Measurements from ENCODE around the gene CCDC146.

The CCDC146 gene

GRCh38 chr7:77313085-77313484, 190.7 kb downstream of the CCDC146 start:
- Histone ChIP-seq H2AFZ (ENCODE audit: low read length) (no peak overlapping the region), H2AK5ac (ENCODE audit: low read depth, low read length) (no peak overlapping the region), H4K8ac (ENCODE audit: low read depth, low read length) (no peak overlapping the region), H2BK12ac (ENCODE audit: low read length) (no peak overlapping the region), H3K14ac (ENCODE audit: low read length) (no peak overlapping the region), H2BK15ac (ENCODE audit: low read length) (no peak overlapping the region), H2BK120ac (ENCODE audit: low read depth, low read length) (no peak overlapping the region), H3K23ac (ENCODE audit: low read depth, low read length, poor library complexity) (no peak overlapping the region), H3K4me2 (ENCODE audit: insufficient read depth, low read length, poor library complexity, severe bottlenecking) (no peak overlapping the region), H3K36me3 (replicated peaks in 1 of 2; ENCODE audit: control insufficient read depth in 2 of 2, insufficient read depth in 2 of 2, low read length in 2 of 2) (no peaks in the 10 kb centered on the region), H3K9ac (ENCODE audit: low read depth, low read length, poor library complexity) (no peak overlapping the region), H3K9me3 (replicated peaks in 1 of 2; ENCODE audit: control insufficient read depth in 2 of 2, insufficient read depth in 1 of 2, low read depth in 1 of 2, low read length in 2 of 2) (no peaks in the 10 kb centered on the region), H4K91ac (ENCODE audit: low read depth, low read length, poor library complexity) (no peak overlapping the region), H3K4me3 (ENCODE audit: low read length in 2 of 2) (no peak overlapping the region), H3K4me1 (ENCODE audit: control insufficient read depth in 2 of 2, insufficient read depth in 1 of 2, low read depth in 1 of 2, low read length in 2 of 2) (no peaks in the 10 kb centered on the region), H3K27ac (replicated peaks; ENCODE audit: low read length) (no peak overlapping the region), H3K79me1 (ENCODE audit: low read depth, low read length) (no peaks in the 10 kb centered on the region), H3K4ac (ENCODE audit: low read length) (no peak overlapping the region), H3K18ac (ENCODE audit: low read length) (no peak overlapping the region), H2BK5ac (ENCODE audit: low read length) (no peak overlapping the region), H3K27me3 (ENCODE audit: control insufficient read depth in 3 of 3, insufficient read depth in 3 of 3, low read depth in 1 of 3, low read length in 3 of 3) (no peaks in the 10 kb centered on the region)
- no peak for DNase-seq (ENCODE audit: low spot score)
- no CpG with 5 or more reads among the region's 2 CpGs for WGBS, 2 donors (ENCODE audit: extremely low coverage in 2 of 2, insufficient read length in 2 of 2, insufficient replicate concordance in 1 of 2)

GRCh38 chr7:77313876-77314480, 191.6 kb downstream of the CCDC146 start:
- Histone ChIP-seq H4K91ac (ENCODE audit: low read depth, low read length, poor library complexity) (no peak overlapping the region), H3K9ac (ENCODE audit: low read depth, low read length, poor library complexity) (no peak overlapping the region), H3K18ac (ENCODE audit: low read length) (no peak overlapping the region), H2AK5ac (ENCODE audit: low read depth, low read length) (no peak overlapping the region), H3K4ac (ENCODE audit: low read length) (no peak overlapping the region), H2AFZ (ENCODE audit: low read length) (no peak overlapping the region), H3K36me3 (replicated peaks in 1 of 2; ENCODE audit: control insufficient read depth in 2 of 2, insufficient read depth in 2 of 2, low read length in 2 of 2) (no peaks in the 10 kb centered on the region), H3K27me3 (ENCODE audit: control insufficient read depth in 3 of 3, insufficient read depth in 3 of 3, low read depth in 1 of 3, low read length in 3 of 3) (no peaks in the 10 kb centered on the region), H2BK120ac (ENCODE audit: low read depth, low read length) (no peak overlapping the region), H3K79me1 (ENCODE audit: low read depth, low read length) (no peaks in the 10 kb centered on the region), H3K9me3 (replicated peaks in 1 of 2; ENCODE audit: control insufficient read depth in 2 of 2, insufficient read depth in 1 of 2, low read depth in 1 of 2, low read length in 2 of 2) (no peaks in the 10 kb centered on the region), H3K4me2 (ENCODE audit: insufficient read depth, low read length, poor library complexity, severe bottlenecking) (no peak overlapping the region), H3K4me1 (ENCODE audit: control insufficient read depth in 2 of 2, insufficient read depth in 1 of 2, low read depth in 1 of 2, low read length in 2 of 2) (no peaks in the 10 kb centered on the region), H4K8ac (ENCODE audit: low read depth, low read length) (no peak overlapping the region), H2BK12ac (ENCODE audit: low read length) (no peak overlapping the region), H3K14ac (ENCODE audit: low read length) (no peak overlapping the region), H2BK15ac (ENCODE audit: low read length) (no peak overlapping the region), H3K27ac (replicated peaks; ENCODE audit: low read length) (no peak overlapping the region), H2BK5ac (ENCODE audit: low read length) (no peak overlapping the region), H3K23ac (ENCODE audit: low read depth, low read length, poor library complexity) (no peak overlapping the region), H3K4me3 (ENCODE audit: low read length in 2 of 2) (no peak overlapping the region)
- no CpG with 5 or more reads among the region's 5 CpGs for whole genome bisulfite sequencing, 2 donors (ENCODE audit: extremely low coverage in 2 of 2, insufficient read length in 2 of 2, insufficient replicate concordance in 1 of 2)
- no peak for DNase-seq (ENCODE audit: low spot score)

- Histone ChIP-seq H2BK12ac (ENCODE audit: low read length) (no peak overlapping the region), H3K9ac (ENCODE audit: low read depth, low read length, poor library complexity) (no peak overlapping the region), H3K27ac (replicated peaks; ENCODE audit: low read length) (no peak overlapping the region), H2BK5ac (ENCODE audit: low read length) (no peak overlapping the region), H3K79me1 (ENCODE audit: low read depth, low read length) (no peaks in the 10 kb centered on the region), H4K8ac (ENCODE audit: low read depth, low read length) (no peak overlapping the region), H3K36me3 (replicated peaks in 1 of 2; ENCODE audit: control insufficient read depth in 2 of 2, insufficient read depth in 2 of 2, low read length in 2 of 2) (no peaks in the 10 kb centered on the region), H2BK120ac (ENCODE audit: low read depth, low read length) (no peak overlapping the region), H3K18ac (ENCODE audit: low read length) (no peak overlapping the region), H3K23ac (ENCODE audit: low read depth, low read length, poor library complexity) (no peak overlapping the region), H3K9me3 (replicated peaks in 1 of 2; ENCODE audit: control insufficient read depth in 2 of 2, insufficient read depth in 1 of 2, low read depth in 1 of 2, low read length in 2 of 2) (no peaks in the 10 kb centered on the region), H3K14ac (ENCODE audit: low read length) (no peak overlapping the region), H3K4me1 (ENCODE audit: control insufficient read depth in 2 of 2, insufficient read depth in 1 of 2, low read depth in 1 of 2, low read length in 2 of 2) (no peaks in the 10 kb centered on the region), H3K27me3 (ENCODE audit: control insufficient read depth in 3 of 3, insufficient read depth in 3 of 3, low read depth in 1 of 3, low read length in 3 of 3) (no peaks in the 10 kb centered on the region), H3K4me2 (ENCODE audit: insufficient read depth, low read length, poor library complexity, severe bottlenecking) (no peak overlapping the region), H3K4me3 (ENCODE audit: low read length in 2 of 2) (no peak overlapping the region), H2AFZ (ENCODE audit: low read length) (no peak overlapping the region), H3K4ac (ENCODE audit: low read length) (no peak overlapping the region), H4K91ac (ENCODE audit: low read depth, low read length, poor library complexity) (no peak overlapping the region), H2AK5ac (ENCODE audit: low read depth, low read length) (no peak overlapping the region), H2BK15ac (ENCODE audit: low read length) (no peak overlapping the region)
- no CpG with 5 or more reads among the region's 3 CpGs for WGBS, 2 donors (ENCODE audit: extremely low coverage in 2 of 2, insufficient read length in 2 of 2, insufficient replicate concordance in 1 of 2)
- DNase-seq (ENCODE audit: low spot score), result no peak
These were observed 192.8 kb downstream of the CCDC146 start for GRCh38 chr7:77315182-77315591.

GRCh38 chr7:77316219-77316978, 194.0 kb downstream of the CCDC146 start:
- no CpG with 5 or more reads among the region's 2 CpGs for WGBS, 2 donors (ENCODE audit: extremely low coverage in 2 of 2, insufficient read length in 2 of 2, insufficient replicate concordance in 1 of 2)
- Histone ChIP-seq H3K9me3 (replicated peaks in 1 of 2; ENCODE audit: control insufficient read depth in 2 of 2, insufficient read depth in 1 of 2, low read depth in 1 of 2, low read length in 2 of 2) (no peaks in the 10 kb centered on the region), H3K9ac (ENCODE audit: low read depth, low read length, poor library complexity) (no peak overlapping the region), H3K18ac (ENCODE audit: low read length) (no peak overlapping the region), H3K4ac (ENCODE audit: low read length) (no peak overlapping the region), H3K27ac (replicated peaks; ENCODE audit: low read length) (no peak overlapping the region), H2BK15ac (ENCODE audit: low read length) (no peak overlapping the region), H3K36me3 (replicated peaks in 1 of 2; ENCODE audit: control insufficient read depth in 2 of 2, insufficient read depth in 2 of 2, low read length in 2 of 2) (no peaks in the 10 kb centered on the region), H2AFZ (ENCODE audit: low read length) (no peak overlapping the region), H2BK120ac (ENCODE audit: low read depth, low read length) (no peak overlapping the region), H3K4me2 (ENCODE audit: insufficient read depth, low read length, poor library complexity, severe bottlenecking) (no peak overlapping the region), H2AK5ac (ENCODE audit: low read depth, low read length) (no peak overlapping the region), H2BK12ac (ENCODE audit: low read length) (no peak overlapping the region), H4K8ac (ENCODE audit: low read depth, low read length) (no peak overlapping the region), H4K91ac (ENCODE audit: low read depth, low read length, poor library complexity) (no peak overlapping the region), H3K14ac (ENCODE audit: low read length) (no peak overlapping the region), H3K4me1 (ENCODE audit: control insufficient read depth in 2 of 2, insufficient read depth in 1 of 2, low read depth in 1 of 2, low read length in 2 of 2) (no peaks in the 10 kb centered on the region), H3K79me1 (ENCODE audit: low read depth, low read length) (no peaks in the 10 kb centered on the region), H3K27me3 (ENCODE audit: control insufficient read depth in 3 of 3, insufficient read depth in 3 of 3, low read depth in 1 of 3, low read length in 3 of 3) (no peaks in the 10 kb centered on the region), H3K4me3 (ENCODE audit: low read length in 2 of 2) (no peak overlapping the region), H2BK5ac (ENCODE audit: low read length) (no peak overlapping the region), H3K23ac (ENCODE audit: low read depth, low read length, poor library complexity) (no peak overlapping the region)
- no peak for DNase-seq (ENCODE audit: low spot score)
